GM12874 (cell line): ENCODE results near the gene VAV2.

Experiments
- TF ChIP-seq, protein P1 (sequence below): IDR thresholded peaks from 2 replicates; pipeline ENCODE4 v1.5.1; 2011; ENCODE audit warnings: low read depth, mild to moderate bottlenecking, control low read depth, low read length, moderate library complexity; ENCODE audit not compliant: insufficient read depth

The VAV2 gene

GRCh38 chr9:133935328-133936005 is 56.7 kb downstream of the VAV2 start:
- TF ChIP-seq, protein P1, sequence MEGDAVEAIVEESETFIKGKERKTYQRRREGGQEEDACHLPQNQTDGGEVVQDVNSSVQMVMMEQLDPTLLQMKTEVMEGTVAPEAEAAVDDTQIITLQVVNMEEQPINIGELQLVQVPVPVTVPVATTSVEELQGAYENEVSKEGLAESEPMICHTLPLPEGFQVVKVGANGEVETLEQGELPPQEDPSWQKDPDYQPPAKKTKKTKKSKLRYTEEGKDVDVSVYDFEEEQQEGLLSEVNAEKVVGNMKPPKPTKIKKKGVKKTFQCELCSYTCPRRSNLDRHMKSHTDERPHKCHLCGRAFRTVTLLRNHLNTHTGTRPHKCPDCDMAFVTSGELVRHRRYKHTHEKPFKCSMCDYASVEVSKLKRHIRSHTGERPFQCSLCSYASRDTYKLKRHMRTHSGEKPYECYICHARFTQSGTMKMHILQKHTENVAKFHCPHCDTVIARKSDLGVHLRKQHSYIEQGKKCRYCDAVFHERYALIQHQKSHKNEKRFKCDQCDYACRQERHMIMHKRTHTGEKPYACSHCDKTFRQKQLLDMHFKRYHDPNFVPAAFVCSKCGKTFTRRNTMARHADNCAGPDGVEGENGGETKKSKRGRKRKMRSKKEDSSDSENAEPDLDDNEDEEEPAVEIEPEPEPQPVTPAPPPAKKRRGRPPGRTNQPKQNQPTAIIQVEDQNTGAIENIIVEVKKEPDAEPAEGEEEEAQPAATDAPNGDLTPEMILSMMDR, result no peak

DNA sequence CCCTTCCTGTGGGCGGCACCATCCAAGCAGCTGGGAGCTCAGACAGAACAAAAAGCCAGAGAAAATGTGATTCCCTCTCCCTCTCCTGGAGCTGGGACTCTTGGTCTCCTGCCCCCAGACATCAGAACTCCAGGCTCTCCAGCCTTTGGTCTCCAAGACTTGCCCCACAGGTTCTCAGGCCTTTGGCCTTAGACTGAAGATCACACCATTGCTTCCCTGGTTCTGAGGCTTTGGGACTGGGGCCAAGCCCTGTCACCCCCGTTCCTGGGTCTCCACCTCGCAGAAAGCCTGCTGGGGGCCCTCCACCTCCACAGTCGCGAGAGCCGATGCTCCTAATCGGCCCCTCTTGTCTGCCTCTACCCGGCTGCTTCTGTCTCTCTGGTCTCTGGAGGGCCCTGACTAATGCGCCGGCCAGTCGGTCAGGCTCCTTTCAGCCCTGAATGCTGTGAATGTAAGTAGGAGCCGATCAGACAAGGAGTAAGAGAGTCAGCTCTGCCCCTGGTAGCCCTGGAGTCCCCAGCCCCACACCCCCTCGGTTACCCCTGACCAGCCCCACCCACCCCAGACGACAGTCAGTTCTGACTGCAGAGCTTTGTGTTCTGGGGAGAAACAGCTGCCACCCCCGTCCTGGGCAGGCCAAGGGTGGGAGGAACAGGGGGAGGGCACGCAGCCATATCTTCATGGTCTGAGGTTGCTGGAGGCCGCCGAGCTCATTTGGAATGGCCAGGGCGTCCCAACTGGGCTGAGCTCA is 57.5 kb downstream of the VAV2 start:
- TF ChIP-seq, protein P1, result no peak

DNA sequence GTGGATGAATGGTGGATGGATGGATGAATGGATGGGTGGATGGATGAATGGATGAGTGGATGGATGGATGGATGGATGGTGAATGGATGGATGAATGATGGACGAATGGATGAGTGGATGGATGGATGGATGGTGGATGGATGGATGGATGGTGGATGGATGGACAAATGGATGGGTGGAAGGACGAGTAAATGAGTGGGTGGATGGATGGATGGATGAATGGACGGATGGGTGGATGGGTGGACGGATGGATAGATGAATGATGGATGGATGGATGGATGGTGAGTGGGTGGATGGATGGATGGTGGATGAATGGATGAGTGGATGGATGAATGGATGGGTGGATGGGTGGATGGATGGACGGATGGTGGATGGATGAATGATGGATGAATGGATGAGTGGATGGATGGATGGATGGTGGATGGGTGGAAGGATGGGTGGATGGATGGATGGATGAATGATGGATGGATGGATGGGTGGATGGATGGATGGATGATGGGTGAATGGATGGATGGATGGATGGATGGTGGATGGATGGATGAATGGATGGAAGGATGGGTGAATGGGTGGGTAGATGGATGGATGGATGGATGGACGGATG is 58.6 kb downstream of the VAV2 start:
- TF ChIP-seq, protein P1, result no peak

- TF ChIP-seq, protein P1, result no peak
Observed at GRCh38 chr9:133932633-133933032, 59.5 kb downstream of the VAV2 start.

GRCh38 chr9:133932181-133932580 is 59.9 kb downstream of the VAV2 start:
- TF ChIP-seq, protein P1, result no peak

DNA sequence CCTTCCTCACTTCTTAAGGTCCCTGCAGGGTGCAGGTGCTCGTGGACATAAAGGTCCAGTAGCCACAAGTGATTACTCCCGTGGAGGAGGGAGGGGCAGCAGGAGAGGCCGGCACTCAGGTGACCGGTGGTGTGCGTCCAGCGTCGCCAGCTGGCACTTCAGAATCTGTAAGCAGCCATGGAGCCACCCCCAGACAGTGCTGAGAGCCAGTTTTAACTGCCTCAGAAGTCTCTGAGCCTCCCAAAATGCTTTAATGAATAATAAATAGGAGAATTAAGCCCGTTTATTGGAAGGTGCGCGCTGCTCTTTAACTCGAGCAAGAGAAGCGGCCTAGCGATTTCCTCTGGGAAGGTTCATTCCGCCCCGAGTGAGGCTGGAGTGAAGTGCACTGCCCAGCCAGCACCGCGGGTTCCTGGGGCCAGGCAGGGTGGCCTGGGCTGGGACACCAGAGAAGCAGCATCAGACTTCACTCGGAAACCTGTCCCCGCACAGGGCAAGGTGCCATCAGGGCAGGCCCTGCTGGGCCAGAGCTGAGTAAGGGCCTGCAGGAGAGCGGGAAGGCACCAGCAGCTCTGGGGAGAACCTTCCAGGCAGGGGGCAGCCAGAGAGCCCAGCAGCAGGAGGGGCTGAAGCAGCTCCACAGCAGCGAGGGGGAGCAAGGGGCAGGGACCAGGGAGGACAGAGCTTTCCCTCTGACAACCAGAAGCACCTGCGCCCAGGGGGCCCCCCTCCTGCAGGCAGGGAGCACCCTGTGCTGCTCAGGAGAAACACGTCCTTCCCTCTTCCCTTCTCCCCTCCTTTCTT is 61.2 kb downstream of the VAV2 start:
- TF ChIP-seq, protein P1, result no peak
